Endometrial microvascular endothelial cells (primary cell): ENCODE measurements around the gene ADAMTS10. TPM values are rescaled to one million over a fixed set of nuclear protein-coding genes. Genes with fewer than 3 reads are reported as not detected.
"Not testable (repeated sequence)": the region's sequence is repeated elsewhere in the genome, so short reads cannot be mapped to it uniquely, and the experiment has no call there.

Experiments
- in situ Hi-C: cut with HindIII; loops from 2 replicates; pipeline ENCODE4 v1.10.0; 2017; ENCODE audit warnings: low sequenced_read_pairs, low pct_unique_long_range_greater_than_20kb; ENCODE audit errors: inconsistent ontology term
- total RNA-seq: library from RNA; depleted of rRNA; stranded (reverse); fragments of >200 nt; gene quantifications from one replicate; pipeline ENCODE4 v1.2.3, GENCODE V29; 2015; ENCODE audit errors: inconsistent ontology term

Gene ADAMTS10
- total RNA-seq, 1 donor from 2014 or later = 2.7 TPM

DNA sequence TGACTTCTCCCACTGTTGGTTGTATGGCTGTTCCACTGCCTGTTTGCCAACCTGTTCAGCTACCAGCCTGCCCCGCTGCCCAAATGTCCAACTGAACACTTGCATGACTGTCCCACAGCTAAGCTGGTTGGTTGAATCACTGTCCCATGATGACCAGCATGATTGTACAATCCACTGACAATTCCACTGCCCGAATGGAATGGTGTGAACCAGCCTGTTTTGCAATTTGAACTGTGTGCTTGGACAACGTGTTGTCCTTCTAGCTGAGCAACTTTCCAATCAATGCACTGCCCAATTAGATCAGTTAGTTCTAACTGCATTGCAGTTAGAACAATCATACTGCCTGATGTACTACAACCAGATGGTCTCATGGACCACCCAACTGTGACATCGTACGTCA lies 8.7 kb downstream of the ADAMTS10 start:
- in situ Hi-C loops = no loop called here

DNA sequence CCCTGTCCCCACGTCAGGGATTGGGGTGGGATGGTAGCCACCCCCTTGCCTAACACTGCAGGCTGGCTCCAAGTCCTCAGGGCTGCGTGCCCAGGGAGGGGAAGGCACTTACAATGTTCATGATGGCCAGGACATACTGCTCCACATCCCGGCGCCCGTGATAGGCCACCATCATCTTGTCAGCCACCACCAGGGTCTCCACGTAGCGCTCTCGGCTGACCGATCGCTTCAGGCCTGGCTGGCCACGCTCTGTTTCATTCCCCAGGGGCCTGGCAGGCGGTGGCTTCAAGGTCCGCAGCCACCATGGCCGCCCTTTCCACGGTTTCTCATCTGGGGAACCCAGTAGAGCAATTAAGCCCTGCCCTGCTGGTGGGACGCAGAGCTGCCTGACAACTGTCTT lies 9.7 kb downstream of the ADAMTS10 start:
- in situ Hi-C loops = no loop called here

DNA sequence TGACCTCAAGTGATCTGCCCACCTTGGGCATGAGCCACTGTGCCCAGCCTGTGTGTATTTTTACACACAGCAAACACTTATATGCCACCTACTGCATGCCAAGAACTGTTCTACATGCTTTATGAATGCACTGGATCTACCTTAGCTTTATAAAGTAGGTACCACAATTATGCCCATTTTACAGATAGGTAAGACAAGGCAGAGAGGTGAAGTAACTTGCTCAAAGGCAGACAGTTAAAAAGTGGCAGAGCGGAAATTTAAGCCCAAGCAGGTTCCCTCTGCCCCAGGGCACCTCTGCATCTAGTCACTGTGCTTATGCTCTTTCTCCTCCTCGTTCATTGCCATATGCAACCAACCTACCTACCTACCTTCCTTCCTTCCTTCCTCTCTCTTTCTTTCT lies 10.5 kb downstream of the ADAMTS10 start:
- in situ Hi-C loops = no loop called here

DNA sequence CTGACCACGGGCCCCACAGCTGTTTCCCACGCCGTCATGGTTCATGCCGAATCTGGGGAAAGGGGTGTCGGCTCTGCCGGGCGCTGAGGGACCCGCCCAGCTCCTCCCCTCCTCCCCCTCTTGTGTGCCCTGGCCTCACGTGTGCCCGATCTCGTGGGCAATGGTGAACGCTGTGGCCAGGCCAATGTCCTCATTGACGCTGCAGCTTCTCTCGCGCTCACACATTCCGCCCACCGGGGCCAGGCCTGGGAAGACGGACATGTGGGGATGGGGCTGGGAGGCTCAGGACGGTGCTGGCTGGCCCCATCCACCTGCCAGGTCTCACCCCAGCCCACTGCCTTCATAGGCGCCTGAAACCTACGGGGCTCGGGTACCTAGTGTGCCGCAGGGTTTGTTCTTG lies 14.3 kb downstream of the ADAMTS10 start:
- in situ Hi-C loops = no loop called here

DNA sequence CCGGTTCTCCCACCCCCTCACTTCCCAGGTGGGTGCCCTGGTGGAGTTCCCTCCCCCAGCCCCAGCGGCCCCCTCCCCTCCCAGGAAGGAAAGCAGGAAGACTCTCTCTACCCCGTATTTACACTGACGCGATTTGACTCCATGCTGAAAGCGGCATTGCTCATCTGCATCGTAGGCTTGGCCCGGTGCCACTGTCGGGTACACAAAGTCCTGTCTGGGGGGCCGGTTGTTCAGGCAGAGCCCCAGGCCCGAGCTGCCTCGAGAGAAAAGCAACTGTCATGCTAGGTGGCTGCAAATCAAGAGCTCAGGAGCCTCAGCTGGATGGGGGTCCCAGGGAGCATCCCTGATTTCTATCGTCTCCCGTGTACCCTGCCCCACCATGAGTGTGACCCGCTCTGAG lies 14.9 kb downstream of the ADAMTS10 start:
- in situ Hi-C loops = no loop called here

DNA sequence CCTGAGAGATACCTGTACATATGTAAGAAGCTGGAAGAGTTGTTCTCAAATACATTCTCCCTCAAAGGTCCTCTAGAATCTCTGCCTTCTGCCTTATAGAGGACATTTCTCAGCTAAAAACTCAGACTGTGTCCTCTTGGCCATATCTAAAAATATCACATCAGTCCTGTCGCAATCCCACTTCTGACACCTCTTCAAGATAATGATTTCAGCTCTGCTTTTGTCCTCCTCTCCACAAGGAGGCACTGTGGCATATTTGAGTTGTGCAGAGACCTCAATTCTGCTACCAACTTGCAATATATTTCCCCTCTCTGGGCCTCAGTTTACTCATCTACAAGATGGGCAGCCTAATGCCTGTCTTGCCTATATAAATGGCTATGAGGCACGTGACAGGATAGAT lies 16.6 kb downstream of the ADAMTS10 start:
- in situ Hi-C loops = no loop called here

DNA sequence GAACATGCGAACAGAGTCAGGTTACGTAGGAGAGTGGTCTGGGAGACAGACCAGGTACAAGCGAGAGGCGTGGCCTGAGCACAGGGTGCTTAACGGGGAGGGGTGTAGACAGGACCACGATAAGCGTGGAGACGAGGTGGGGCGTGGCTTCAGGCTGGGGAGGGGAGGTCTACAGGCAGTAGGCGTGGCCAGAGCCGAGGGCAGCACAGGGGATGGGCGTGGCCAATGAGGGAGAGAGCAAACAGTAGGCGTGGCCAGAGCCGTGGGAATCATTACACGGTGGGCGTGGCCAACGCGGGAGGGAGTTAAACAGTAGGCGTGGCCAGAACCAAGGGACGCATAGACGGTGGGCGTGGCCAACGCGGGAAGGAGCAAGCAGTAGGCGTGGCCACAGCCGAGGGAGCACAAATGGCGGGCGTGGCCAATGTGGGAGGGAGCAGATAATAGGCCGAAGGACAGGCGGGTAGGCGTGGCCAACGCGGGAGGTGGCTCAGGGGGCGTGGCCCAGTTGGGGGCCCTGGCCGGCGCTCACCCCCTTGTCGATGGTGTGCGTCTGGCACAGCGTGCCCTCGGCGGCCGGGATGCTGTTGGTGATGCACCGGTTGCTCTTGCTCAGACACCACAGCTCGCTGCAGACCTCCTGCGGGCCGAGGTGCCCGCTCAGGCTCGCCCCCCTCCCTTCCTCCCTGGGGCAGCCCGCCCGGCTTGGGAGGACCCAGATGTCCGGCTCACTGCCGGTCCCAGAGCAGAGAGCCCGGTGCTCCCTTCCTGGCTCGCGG lies 18.1 kb downstream of the ADAMTS10 start:
- in situ Hi-C loops = no loop called here

DNA sequence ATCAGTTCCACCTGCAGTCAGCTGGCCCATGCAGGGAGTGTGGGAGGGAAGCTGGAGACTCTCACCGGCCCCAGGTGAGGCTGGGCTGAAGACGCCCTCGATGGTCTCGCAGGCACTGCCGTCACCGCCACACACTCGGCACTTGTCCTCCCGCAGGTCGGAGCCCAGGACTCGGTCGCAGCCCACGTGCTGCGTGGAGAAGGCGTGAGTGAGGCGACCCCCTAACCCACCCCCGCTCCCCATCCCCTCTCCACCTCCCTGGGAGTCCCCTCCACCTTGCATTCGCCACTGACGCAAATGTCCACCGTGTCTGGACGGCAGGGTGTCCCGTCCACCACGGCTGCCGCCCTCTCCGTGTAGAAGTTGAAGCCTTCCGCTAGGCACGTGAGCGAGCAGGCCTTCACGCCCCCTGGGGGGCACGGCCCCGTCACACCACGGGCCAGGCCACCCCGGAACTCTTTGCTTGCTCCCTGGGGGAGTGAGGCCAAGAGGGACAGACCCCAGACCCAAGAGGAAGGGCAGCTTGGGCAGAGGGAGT lies 21.3 kb downstream of the ADAMTS10 start:
- in situ Hi-C loops = no loop called here

DNA sequence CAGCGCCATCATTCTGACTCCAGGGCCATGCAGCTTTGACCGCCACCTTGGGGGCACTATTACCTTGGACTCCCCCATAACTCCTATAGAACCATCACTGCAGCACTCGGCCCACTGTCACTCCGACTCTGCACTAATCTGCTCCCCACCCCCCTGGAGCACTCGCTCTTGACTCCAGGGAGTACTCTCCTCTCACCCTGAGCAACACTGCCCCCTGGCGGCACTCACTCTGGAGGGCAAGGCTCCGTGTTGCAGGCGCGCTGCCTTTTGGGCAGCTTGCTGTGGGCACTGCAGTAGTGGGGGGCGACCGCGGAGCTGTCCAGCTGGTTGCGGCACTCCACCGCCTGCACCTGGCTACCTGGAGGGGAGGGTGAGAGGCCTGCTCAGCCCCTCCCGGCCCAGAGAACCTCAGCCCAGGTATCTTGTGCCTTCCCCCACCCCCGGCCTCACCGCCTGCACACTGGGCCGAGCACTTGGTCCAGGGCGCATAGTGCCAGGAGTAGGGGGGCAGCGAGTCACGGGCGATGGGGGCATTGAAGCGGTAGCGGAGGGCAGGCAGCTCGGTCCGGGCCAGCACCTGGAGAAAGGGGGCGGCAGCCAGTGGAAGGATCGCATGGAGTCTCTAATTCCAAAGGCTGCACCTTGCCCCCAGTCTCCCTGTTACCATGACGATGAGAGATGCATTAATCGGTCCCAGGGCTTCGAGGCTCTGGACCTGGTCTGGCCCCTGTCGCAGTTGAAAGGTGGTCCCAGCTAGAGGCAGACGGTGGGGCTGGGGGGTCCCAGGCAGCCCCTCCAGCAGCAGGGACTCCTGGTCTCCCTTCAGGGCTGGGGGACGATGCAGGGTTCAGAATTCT lies 24.4 kb downstream of the ADAMTS10 start:
- in situ Hi-C loops = no loop called here

DNA sequence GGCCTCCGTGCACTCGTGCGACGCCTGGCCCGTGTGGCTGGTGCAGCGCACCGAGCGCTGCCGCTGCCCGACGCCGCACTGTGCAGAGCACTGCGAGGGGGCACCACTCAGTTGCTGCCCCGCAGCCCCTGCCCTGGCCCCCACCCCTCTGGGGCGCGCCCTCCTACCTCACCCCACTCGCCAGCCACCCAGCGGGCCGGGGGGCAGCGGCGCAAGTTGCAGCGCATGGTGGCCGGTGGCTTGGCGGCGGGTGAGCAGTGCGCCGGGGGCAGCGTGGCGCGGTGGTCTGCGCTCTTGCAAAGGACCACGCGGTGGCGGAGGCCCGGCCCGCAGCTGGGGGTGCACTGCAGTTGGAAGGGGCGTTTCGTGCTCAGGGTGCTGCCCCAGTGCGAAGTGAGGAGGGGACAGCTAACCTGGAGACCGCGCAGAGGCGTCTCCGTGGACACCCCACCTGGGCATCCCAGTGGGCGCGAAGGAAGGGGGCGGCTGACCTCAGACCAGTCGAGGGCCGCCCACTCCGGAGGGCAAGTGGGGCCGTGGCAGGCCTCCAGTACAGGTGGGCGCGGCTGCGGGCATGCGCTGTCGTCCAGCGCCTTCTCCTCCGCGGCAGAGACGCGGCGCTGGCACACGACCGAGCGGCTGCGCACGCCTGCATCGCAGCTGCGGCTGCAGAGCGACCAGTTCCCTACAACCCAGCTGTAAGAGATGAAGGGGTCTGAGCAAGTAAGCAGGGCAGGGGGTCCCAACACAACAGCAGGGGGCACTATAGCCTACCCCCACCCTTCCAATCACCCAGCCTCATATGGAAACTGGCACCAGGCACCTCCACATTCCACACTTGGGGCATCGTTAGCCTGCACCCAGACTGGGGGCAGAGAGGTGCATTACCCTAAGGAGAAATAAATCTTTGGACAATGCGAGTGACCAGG lies 25.3 kb downstream of the ADAMTS10 start:
- in situ Hi-C loops = no loop called here

DNA sequence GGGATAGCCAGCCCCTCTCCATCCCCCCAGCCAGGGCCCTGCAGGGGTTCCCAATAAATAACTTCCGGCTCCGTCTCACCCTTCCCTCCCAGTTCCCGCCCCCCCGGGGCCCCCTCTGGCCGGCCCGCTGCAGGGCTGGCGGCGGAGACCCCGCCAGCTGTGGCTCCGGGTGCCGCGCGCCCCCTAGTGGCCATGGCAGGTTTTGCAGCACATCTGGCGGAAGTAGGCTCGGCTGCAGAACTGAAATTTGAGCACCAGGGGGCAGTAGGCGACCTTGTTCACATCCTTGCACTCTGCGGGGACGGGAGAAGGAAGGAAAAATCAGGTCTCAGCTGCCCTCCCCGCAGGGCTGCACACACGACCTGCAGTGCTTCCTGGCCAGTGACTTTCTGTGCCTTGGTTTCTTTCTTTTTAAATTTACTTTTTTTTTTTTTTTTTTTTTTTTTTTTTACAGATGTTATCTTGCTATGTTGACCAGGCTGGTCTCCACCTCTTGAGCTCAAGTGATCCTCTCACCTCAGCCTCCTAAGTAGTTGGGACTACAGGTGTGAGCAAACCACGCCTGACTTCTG lies 29.7 kb downstream of the ADAMTS10 start:
- in situ Hi-C loops = no loop called here

DNA sequence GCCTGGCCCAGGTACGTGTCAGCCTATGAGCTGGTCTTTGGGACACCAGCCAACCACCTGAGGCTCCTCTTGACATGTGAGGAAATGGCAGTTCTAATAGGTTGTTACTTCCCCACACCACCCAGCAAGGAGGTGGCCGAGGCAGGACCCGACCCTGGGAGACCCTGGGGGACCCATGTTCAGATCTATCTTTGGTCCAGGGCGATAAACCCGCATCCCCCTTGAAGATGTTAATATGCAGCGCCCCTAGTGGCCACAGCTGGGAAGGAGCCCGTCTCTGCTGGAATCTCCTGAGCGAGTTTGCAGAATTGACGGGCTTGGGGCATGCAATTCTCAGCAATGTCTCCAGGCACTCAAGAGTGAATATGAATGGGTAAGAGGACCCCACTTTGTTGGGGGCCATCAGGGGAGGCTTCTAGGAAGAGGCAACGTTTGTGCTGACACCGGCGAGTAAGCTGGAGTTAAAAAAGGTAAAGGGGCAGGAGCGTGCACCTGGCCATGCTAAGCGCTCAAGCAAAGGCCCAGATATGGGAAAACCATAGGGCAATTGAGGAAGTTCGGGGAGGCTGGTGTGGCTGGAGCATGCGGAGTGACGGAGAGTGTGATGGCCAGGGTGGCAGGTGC lies 31.8 kb downstream of the ADAMTS10 start:
- in situ Hi-C loops = no loop called here

DNA sequence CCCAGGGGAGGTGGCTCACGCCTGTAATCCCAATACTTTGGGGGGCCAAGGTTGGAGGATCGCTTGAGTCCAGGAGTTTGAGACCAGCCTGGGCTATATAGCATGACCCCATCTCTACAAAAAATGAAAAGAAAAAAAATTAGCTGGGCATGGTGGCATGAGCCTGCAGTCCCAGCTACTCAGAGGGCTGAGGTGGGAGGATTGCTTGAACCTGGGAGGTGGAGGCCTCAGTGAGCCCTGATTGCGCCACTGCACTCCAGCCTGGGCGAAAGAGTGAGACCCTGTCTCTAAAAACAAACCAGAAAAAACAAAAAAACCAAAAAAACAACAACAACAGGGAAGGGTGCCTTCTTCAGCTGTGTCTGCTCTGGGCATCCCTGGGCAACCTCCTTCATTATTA lies 32.8 kb downstream of the ADAMTS10 start:
- in situ Hi-C loops = no loop called here

DNA sequence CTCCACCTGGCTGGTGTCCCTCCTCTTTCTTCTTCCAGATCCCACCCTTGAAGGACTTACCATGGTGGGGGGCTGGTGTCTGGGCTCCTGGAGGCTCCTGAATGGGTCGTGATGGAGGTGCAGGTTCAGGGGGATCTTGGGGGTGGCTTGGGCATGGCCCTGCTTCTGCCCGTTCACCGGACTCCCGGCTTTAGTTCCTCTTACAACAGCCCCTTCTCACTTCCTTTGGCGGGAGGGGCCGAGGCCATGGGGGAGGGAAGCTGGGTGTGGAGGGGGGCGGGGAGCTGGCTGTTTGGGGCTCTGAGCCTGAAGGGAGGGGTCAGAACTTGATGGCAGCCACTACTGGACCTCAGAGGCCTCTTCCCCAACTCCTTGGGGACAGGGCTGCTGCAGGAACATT lies 33.3 kb downstream of the ADAMTS10 start, which contains the start of gene MYO1F:
TSS of gene MYO1F (minus strand) at position 196 of the 400 bp plus-strand sequence. CDS start at position 63, 133 bp downstream.
- in situ Hi-C loops = no loop called here

DNA sequence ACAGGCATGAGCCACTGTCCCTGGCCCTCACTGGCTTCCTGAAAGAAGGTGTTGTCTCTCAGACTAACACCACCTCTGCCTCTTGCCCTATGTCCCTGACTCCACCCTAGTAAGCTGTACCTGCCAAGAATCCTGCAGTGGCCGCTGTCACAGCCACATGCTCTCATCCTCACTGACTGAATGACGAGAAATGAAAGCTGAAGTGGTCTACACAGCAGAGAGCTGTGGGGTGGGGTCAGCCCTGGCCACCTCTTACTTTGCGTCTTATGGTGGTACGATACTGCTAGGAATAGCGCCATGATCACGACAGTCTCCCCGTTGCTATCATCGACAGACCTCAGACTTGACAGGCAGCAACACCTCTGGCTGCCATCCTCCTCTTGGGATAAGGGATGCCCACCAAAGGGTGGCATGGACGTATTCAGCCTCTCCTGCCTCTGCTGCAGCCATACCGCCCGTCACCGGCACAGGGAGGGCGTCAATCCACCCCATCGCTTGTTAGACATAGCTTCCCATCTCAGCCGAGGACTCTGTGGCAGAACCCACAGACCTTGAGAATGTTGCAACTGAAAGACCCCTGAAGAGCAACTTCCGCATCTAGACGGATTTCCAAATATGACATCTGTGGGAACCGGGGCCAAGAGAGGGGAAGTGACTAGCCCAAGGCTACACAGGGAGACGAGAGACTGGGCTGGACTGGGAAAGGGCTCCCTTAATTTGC lies 34.1 kb downstream of the ADAMTS10 start:
- in situ Hi-C loops = no loop called here

DNA sequence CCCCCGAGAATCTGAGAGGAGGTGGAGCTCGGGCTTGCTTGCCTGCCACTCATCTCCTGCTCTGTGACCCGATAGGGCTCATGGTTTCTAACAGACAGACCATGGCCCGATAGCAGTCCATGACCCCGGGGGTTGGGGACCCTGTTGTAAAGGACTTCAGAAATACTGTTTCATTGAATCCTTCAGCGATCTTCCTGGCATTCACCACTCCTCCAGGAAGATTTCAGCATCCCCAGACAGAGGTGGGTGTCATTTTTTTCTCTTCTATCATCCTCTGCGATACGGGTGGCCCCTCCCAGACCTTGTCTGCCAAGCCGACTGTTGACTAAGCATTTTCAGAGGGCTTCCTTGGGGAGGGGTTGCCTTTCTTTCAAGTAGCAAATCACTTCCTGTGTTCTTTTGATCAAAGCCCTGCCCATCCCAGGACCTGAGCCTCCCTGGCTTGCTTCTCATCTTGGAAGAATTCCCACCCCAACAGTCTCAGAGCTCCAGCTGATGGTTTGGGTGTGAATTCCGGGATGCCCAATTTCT lies 35.0 kb downstream of the ADAMTS10 start:
- in situ Hi-C loops = no loop called here

DNA sequence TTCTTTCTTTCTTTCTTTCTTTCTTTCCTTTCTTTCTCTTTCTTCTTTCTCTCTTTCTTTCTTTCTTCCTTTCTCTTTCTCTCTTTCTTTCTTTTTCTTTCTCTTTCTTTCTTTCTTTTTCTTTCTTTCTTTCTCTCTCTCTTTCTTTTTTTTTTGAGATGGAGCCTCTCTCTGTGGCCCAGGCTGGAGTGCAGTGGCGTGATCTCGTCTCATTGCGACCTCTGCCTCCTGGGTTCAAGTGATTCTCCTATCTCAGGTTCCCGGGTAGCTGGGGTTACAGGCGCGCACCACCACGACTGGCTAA lies 35.9 kb downstream of the ADAMTS10 start:
- in situ Hi-C loops = not testable (repeated sequence)
